GM12875 (cell line): ENCODE data around the gene CCDC85C.

Experiments used
- H3K4me3 ChIP-seq: one replicate; pipeline ENCODE4 v1.5.1; 2011; ENCODE audit warnings: low read depth, low read length, control low read depth
- TF ChIP-seq, protein P1 (sequence below): IDR thresholded peaks from 2 replicates; pipeline ENCODE4 v1.5.1; 2011; ENCODE audit warnings: low read depth, mild to moderate bottlenecking, control low read depth, inconsistent platforms, low read length, moderate library complexity, borderline replicate concordance; ENCODE audit not compliant: insufficient read depth

Gene CCDC85C

DNA sequence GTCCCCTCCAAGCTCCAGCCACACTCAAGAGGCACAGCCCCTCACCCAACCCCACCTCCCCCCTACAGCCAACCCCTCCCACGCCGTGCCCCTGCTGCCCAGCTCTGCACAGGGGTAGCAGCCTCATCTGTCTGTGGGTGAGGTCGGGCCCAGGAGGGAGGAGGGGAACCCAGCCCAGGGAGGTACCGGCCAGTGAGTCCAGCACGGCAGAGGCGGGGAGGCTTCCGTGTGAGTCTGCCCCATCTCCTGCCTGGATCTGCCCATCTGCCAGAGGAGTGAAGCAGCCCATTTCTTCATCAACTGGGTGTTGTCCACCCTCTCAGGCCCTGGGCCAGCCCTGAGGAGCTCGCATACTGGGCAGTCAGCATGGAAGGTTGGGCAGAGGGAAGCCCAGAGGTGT, 68.6 kb downstream of the CCDC85C start:
- H3K4me3 ChIP-seq = no peak overlapping the region
- TF ChIP-seq, protein P1, sequence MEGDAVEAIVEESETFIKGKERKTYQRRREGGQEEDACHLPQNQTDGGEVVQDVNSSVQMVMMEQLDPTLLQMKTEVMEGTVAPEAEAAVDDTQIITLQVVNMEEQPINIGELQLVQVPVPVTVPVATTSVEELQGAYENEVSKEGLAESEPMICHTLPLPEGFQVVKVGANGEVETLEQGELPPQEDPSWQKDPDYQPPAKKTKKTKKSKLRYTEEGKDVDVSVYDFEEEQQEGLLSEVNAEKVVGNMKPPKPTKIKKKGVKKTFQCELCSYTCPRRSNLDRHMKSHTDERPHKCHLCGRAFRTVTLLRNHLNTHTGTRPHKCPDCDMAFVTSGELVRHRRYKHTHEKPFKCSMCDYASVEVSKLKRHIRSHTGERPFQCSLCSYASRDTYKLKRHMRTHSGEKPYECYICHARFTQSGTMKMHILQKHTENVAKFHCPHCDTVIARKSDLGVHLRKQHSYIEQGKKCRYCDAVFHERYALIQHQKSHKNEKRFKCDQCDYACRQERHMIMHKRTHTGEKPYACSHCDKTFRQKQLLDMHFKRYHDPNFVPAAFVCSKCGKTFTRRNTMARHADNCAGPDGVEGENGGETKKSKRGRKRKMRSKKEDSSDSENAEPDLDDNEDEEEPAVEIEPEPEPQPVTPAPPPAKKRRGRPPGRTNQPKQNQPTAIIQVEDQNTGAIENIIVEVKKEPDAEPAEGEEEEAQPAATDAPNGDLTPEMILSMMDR = no peak

- TF ChIP-seq, protein P1 = no peak
- H3K4me3 ChIP-seq = no peak overlapping the region
These were observed 69.1 kb downstream of the CCDC85C start for GRCh38 chr14:99534863-99535262.

- TF ChIP-seq, protein P1 = no peak
- no peak overlapping the region for H3K4me3 ChIP-seq
These were observed 69.7 kb downstream of the CCDC85C start for GRCh38 chr14:99534333-99534732.

DNA sequence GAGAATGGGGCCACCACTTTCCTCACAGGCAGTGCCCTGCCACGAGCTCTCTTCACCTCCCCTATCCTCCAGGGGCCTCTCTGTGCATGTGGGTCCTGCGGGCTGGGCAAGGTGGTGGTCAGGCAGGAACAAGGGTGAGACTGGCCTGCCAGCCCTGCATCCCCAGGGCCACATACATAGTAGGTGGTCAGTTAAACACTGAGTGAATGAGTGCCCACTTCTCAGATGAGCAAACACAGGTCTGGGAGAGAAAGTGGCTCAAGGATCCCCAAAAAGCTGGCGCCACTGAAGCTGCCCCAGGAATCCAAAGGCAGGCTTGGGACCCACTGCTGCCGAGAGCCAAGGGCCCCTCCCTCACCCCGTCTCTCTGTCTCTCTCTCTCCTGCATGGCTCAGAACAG, 71.7 kb downstream of the CCDC85C start:
- TF ChIP-seq, protein P1 = no peak

DNA sequence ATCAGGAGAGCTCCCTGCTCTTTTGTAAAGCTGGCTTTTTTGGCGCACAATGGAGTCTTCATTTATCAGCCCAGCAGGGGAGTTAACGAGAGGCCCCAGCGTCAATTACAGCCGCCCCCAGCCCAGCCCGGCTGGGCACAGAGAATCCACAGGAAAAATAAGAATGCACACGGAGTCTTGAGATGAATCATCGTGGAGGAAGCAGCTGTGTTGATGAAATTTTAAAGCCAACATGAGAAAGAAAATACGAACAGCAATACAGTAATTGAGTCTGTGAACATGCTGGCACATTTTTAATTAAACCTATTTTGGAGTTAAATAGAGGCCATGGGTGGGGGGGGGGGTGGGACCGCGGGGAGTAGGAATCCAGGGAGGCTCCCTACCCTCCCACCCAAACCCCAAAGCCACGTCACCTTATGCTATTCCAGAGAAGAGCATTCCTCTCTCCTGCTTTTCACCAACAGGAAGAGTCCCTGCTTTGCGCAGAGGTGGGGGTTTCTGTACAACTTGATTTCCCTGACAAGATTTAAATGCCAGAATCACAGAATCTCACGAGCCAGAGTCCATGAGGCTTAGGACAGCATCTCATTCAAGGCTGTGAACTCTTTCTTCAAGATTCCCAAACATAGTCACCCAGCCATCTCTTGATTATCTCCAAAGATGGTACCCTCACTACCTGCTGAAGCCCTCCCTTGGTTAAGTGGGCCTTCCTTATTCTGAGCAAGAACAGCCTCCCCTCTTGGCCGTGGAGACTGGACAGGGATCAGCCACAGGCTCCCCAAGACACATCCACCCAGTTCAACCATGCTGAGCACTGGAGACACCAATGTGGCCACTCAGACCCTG, 72.5 kb downstream of the CCDC85C start:
- TF ChIP-seq, protein P1 = no peak
- no peak overlapping the region for H3K4me3 ChIP-seq

More for the DNA sequence above, 71.7 kb downstream of the CCDC85C start:
- no peak overlapping the region for H3K4me3 ChIP-seq

DNA sequence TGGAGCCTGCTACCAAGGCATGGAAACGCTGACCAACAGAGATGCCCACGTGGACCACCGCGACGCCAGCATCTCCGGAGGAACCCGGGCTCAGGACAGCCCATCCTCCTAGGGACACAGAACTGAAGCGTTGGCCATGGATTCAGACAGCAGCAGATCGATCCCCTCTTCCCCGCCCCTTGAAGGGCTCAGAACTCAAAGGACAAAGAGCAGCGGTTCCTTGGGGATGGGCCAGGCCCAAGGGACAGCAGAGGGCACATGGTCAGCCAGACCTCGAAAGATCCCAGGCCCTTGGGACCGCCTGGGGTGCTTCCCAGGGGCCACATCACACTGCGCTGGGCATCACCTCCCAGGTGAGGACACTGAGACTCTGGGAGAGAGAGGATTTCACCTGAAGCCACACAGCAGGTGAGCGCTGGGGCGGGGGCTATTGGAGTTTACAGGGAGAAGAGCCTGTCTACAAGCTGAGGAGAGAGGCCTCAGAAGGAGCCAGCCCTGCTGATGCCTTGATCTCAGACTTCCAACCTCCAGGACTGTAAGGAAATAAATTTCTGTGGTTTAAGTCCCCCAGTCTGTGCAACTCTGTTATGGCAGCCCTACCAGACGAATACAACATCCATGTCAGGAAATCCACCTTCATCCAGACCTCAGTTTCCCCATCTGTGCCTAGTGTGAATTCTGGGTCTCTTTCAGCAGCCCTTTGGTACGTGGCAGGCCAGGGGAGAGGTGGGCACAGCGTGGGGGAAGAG, 73.4 kb downstream of the CCDC85C start:
- TF ChIP-seq, protein P1 = no peak
- H3K4me3 ChIP-seq = no peak overlapping the region
